Measurements from ENCODE around the gene GDF15.
A peak's percentile ranks its signal among the peaks of the same experiment; 100 is the strongest.
"Not testable (repeated sequence)": the region's sequence is repeated elsewhere in the genome, so short reads cannot be mapped to it uniquely, and the experiment has no call there.

Gene GDF15

GRCh38 chr19:18392926-18393325 is 7.0 kb downstream of the GDF15 start:
- DNase-seq, result no peak

DNA sequence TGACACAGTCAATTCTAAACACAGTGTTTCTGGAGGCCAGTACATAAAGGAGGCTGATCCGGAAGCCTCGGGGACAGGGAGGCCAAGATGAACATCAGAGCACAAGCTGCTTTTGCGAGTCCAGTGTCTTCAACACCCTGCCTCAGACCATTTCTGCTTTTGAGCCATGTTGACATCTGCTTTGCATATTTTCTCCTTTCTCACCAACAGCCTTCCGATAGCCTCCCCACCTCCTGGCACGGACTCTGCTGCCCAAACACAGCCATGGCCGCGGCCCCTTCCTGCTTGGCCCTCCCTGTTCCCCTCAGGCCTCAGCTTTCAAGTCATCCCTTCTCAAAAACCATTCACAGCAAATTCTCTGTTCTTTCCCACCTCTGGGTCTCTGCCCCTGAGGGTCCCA is 7.9 kb downstream of the GDF15 start:
- no peak for DNase-seq

- DNase-seq, result no peak
These were observed 10.7 kb downstream of the GDF15 start for GRCh38 chr19:18396471-18397241.

DNA sequence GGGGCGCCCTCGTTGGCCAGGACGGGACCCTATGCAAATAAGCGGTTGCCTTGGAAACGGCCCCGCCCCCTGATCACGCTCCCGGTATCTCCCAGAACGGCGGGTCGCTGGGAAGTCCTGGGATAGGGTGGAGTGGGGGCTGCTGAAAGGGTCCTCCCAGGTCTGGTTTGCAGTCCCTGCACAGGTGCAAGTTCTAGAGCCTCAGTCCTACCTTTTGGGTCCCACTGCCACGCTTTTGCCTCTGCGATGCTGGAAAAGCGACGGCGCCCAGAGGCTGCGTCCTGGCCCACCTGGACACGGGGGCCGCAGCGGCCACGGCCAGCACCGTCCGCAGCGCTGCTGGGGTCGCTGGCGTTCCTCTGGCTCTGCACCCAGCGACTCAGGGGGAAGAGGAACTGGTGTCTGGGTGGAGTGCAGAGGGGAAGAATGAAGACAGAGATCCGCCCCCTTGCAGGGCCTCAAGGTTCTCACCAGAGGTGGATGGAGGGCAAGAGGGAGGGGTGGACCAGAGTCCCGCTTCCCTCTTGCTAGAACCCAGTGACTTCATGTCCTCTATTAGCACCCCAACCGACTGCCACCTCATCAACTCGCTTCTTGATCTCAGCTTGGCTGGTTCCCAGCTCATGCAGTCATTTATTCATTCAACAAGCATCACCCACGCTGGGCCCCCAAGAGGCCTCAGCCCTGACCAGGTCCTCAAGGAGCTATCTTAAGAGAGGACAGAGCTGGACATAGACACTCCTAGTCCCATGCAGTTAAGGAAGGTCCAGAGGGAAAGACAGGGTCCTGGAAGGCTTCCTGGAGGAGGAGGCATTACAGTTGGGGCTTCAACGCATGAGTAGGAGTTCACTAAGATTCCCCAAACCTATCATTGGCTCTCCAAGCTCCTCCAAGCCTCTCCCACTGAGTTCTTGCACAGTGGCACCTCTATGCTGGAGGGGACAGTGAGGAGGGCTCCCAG is 11.6 kb downstream of the GDF15 start, which contains the start of gene LRRC25:
Gene LRRC25, minus strand, starts transcription at position 381 of the 961 bp plus-strand sequence. CDS start 659 bp downstream, outside the sequence.
- no peak for DNase-seq

- no peak for DNase-seq
These were observed 13.1 kb downstream of the GDF15 start for GRCh38 chr19:18399008-18399407.

DNA sequence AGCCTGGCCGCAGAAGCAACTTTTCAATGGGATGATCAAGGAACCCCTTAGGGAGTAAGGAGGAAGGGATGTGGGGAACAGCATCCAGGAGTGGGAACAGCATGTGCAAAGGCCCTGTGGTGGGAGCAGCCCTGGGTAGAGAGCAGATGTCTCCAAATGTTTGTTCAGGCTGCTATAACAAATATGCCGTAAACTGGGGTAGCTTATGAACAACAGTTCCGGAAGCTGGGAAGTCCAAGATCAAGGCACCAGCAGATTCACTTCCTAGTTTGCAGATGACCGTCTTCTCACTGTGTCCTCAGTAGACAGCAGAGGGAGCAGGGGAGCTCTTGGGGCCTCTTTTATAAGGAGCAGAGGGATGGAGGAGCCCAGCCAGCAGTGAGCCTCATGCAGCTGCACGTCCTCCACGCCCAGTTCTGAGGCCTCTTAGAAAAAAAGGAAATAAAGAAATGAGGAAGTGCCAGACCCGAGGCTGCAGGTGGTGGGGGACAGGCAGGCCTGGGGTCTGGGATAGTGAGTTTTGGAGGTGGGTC is 15.7 kb downstream of the GDF15 start:
- no peak for DNase-seq

- DNase-seq, result not testable (repeated sequence)
These were observed 16.7 kb downstream of the GDF15 start for GRCh38 chr19:18402455-18403248.

DNA sequence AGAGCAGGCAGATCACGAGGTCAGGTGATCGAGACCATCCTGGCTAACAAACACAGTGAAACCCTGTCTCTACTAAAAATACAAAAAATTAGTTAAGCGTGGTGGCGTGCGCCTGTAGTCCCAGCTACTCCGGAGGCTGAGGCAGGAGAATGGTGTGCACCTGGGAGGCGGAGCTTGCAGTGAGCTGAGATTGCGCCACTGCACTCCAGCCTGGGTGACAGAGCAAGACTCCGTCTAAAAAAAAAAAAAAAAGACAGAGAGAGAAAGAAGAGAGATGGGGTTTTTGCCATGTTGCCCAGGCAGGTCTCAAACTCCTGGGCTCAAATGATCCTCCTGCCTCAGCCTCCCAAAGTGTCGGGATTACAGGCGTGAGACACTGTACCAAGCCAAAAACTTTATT is 19.8 kb downstream of the GDF15 start:
- DNase-seq, result not testable (repeated sequence)

GRCh38 chr19:18406749-18407148 is 20.8 kb downstream of the GDF15 start:
- no peak for DNase-seq

- DNase-seq, result no peak
These were observed 22.1 kb downstream of the GDF15 start for GRCh38 chr19:18408053-18408476.

- no peak for DNase-seq
These were observed 26.8 kb downstream of the GDF15 start for GRCh38 chr19:18412610-18413239.

DNA sequence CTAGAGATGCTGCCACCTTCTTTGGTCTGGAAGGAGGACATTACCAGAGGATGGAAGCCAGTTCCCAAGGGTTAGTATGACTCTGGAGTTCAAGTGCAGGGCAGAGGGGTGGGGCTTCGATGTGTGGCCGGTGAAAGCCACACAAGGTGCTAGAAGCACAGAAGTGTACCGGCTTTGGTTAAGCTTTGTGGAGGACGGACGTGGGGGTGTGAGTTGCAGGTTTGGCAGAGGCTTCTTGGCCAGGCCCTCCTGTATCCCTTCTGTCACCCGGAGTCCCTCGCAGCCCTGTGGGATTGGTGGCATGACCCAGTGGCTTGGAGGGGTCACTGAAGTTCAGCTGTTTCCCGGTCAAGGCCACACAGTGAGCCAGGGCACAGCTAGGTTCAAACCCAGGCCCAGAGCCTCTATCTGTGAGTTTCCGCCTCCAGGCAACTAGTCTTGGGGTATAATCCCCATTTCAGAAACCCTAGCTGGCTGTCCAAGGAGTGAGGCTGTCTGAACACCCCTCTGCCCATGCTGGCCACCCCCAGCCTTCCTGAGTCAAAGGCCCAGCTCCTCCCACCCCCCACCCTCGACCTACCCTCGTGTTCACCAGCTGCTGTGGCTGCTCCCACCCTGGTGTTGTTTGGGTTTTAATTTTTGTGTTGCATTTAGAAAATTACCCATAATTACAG is 28.7 kb downstream of the GDF15 start:
- DNase-seq, result no peak

DNA sequence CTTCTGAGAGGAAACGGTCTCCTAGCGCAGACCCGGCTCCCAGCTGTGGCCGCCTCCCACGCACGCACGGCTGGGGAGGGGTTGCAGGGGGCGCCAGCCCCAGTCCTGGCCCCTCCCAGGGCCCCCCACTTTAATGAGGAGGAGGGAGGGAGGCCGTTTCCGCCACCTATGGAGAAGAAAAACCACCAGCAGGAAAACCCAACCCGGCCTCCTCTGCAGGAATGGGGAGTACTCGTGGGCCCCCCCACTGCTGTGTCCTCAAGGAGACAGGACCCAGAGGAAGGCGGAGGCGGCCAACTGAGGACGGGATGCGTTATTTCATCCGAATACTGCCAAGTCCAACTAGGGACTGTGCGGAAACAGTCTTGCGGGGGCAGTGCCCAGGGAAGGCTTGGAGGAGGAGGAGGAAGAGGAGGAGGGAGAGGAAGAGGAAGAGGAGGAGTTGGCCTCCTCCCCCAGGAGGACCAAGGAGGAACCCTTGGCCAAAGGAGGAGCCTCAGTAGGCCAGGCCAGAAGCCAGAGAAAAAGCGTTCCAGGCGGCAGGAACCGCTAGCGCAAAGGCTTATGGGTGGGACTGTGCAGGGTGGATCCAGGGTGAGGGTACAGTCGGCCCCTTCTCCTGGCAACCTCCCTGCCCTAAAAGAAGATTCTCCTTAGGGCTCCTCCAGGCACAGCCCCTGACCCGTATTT is 29.4 kb downstream of the GDF15 start:
- no peak for DNase-seq

DNA sequence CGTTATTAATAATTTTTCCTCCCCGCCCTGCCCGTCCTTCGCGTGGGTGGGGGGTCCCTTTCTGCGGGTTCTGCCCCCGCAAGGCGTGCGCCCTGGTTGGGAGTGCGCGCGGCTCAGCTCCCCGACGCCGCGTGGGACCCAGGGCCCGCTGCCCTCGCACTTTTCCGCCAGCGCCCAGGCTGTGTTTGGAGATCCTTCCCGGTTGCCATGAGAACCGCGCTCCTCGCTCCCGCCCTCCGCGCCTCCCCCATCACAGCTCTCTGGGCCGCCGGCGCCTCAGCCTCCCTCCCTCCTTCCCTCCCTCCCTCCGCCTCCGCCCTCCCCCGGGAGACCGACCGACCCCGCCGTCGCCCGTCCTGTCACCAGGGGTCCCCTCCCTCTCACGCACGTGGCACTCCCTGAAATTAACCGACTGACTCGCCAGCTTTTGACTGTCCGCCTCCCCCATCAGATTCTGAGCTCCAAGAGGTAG is 30.9 kb downstream of the GDF15 start:
- peak; percentile 56 for DNase-seq

DNA sequence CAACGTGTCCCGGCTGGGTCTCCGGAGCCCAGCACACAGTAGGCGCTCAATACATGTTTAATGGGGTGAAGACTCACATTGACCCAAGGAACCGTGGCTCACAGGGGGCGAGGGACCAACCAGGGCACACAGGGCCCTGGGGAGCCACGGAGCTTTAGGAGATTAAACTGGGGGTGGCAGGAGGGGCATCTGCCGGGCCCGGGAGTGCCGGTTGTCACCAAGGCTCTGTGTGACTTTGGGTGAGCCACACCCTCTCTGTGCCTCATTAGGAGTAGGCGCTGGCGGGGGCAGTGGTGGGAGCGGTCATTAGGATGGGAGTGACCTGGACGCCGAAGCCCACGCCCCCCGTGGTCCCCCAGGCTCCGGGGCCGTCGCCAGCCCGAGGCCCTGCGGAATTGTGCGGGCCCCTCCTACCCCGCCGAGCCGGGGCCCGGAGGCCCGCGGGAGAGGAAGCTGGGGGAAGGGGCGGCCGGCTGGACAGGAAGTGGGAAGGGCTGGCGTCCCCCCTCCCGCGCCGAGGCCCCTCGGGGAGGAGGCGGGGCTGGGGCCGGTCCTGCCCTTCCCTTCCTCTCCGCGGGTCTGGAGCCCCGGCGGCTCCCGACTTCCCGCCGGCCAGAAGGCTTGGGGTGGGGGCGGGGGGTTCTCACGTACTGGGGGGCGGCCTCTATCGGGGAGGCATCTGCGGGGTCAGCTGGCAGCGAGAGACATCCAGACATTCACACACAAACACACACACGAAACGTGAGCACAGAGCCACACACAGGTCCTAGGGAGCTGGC is 31.5 kb downstream of the GDF15 start:
- DNase-seq, result no peak

DNA sequence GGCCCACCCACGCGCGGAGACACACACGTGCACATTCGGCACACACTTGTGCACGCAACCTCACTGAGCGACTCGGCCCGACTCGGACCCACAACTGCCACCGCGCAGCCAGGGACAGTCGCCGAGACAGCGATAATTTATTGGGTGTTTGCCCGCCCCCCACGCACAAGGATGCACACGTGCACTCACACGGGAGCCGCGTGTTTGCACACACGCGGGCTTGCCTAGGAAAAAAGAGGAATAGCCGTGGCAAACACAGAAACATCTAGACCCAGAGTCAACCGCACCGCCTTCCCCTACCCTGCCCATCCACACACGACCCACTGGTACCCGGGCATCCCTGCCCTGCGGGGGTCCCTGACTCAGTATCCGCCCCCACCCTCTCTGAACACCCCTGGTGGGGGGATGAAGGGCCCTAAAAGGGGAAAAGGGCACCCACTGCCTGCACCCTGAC is 32.1 kb downstream of the GDF15 start:
- DNase-seq, result no peak

- DNase-seq, result peak; percentile 35
These were observed 32.7 kb downstream of the GDF15 start for GRCh38 chr19:18418483-18419194.

GRCh38 chr19:18419195-18419698 is 33.3 kb downstream of the GDF15 start, which contains the start of gene SSBP4:
SSBP4 (plus strand) TSS chr19:18419398; CDS start chr19:18419649, 251 bp downstream.
- DNase-seq, result peak; percentile 62
